ENCODE data around the gene LHPP.

The LHPP gene

DNA sequence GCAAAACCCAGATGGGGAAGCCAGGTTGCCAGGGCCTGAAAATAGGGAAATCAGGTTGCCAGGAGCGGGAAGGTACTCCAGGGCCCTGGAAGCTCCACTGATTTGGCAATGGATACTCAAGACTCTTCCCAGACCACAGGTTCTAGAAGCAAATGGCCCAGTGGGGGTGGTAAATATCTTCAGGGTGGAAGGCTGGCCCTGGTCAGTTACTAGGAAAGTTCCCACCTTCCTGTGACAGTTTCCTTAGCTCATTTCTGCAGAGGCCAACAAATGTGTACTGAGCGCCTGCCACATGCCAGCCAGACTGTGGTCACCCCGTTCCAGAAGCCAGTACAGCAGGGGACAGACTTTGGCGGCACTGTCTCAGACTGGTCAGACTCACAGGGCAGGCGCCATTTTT lies 168.9 kb downstream of the LHPP start:
- no peak overlapping the region for H3K4me3 ChIP-seq (ENCODE audit: low read depth, low read length)
- TF ChIP-seq SCRT1 (tag by site-specific recombination; IDR thresholded peaks at IDR 0.05; ENCODE audit: borderline replicate concordance) (no peak), BCL11A (tag by site-specific recombination; IDR thresholded peaks at IDR 0.05; ENCODE audit: low read depth) (no peak), GLI2 (tag by site-specific recombination; IDR thresholded peaks at IDR 0.05; ENCODE audit: borderline replicate concordance, low read depth) (no peak), SP2 (tag by site-specific recombination; IDR thresholded peaks at IDR 0.05) (no peak), ZNF146 (tag by site-specific recombination; IDR thresholded peaks at IDR 0.05) (no peak), ZNF596 (tag by site-specific recombination; IDR thresholded peaks at IDR 0.05) (no peak), ZNF776 (tag by site-specific recombination; IDR thresholded peaks at IDR 0.05; ENCODE audit: borderline replicate concordance) (no peak), ZNF571 (tag by site-specific recombination; IDR thresholded peaks at IDR 0.05) (no peak), KLF16 (tag by site-specific recombination; IDR thresholded peaks at IDR 0.05) (no peak), ZNF747 (tag by site-specific recombination; IDR thresholded peaks at IDR 0.05) (no peak), ZNF16 (tag by site-specific recombination; IDR thresholded peaks at IDR 0.05; ENCODE audit: low read depth) (no peak)
- no peaks in the 10 kb centered on the region for H3K9me3 ChIP-seq (ENCODE audit: control insufficient read depth, insufficient read depth, low read depth, low read length)
- no peak overlapping the region for H3K27ac ChIP-seq (ENCODE audit: extremely low read depth, low read depth, low read length)
- H3K4me1 ChIP-seq (ENCODE audit: control insufficient read depth, insufficient read depth, low read length) = no peaks in the 10 kb centered on the region
- POLR2A ChIA-PET = no interaction called here
- peaks cover 0 to 5% of the 10 kb centered on the region in 2 experiments; a peak in 1 of 3 replicates for H3K36me3 ChIP-seq (ENCODE audit: control insufficient read depth in 2 of 2, insufficient read depth in 1 of 2, low read length in 2 of 2)
- CTCF ChIA-PET = no interaction called here

DNA sequence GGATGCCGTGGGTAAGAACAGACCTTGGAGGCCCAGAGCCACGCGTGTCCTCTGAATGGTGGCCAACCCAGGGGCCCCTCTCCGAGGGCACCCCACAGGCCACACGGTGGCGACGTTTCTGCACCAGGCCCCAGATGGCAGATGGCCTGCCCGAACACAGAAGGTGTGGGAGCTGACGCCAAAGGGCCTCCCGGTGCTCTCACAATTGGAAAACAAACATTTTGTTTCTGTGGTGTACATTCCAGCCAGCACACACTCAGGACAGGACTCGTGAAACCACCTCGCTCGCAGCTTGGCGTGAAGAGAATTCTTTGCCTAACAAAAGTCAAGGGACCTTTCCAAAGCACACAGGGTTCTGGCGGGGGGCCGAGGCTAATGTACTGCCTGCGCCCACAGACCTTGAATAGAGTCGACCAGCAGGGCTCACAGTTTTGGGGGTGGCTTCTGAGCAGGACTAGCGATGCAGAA lies 170.5 kb downstream of the LHPP start:
- H3K4me1 ChIP-seq (ENCODE audit: control insufficient read depth, insufficient read depth, low read length) = no peaks in the 10 kb centered on the region
- TF ChIP-seq ZIC2 (tag by site-specific recombination; IDR thresholded peaks at IDR 0.05) (0 out of 2 replicates have a peak, but pooled peaks have one; percentile 7), ZNF138 (tag by site-specific recombination; IDR thresholded peaks at IDR 0.05; ENCODE audit: borderline replicate concordance) (no peak)
- H3K9me3 ChIP-seq (ENCODE audit: control insufficient read depth, insufficient read depth, low read depth, low read length) = no peaks in the 10 kb centered on the region
- POLR2A ChIA-PET = no interaction called here
- CTCF ChIA-PET = interaction anchor here (1.5 kb wide), 1 partner anchor 109 kb away, joined by 9 read pairs; no protein-coding TSS in a partner anchor
- peaks cover 0 to 5% of the 10 kb centered on the region in 2 experiments; a peak in 1 of 3 replicates for H3K36me3 ChIP-seq (ENCODE audit: control insufficient read depth in 2 of 2, insufficient read depth in 1 of 2, low read length in 2 of 2)
- no peak overlapping the region for H3K27ac ChIP-seq (ENCODE audit: extremely low read depth, low read depth, low read length)
- no peak overlapping the region for H3K4me3 ChIP-seq (ENCODE audit: low read depth, low read length)

DNA sequence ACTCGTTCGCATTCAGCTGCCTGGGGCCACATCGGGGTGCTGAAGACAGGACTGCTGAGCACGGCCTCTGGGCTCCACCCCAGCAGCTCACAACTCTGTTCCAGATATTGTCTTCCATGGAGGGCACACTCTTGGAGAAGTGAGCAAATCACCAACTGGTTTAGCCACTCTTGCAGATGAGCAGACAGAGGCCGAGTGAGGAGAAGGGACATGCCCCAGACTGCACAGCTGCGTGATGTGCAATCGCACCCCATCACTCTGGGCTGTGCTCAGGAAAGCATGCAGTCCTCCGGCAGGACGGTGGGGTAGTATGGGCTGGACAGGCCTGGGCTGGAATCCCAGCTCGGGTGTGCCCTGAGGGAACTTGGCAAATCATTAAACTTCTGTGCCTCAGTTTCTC lies 170.9 kb downstream of the LHPP start:
- POLR2A ChIA-PET = interaction anchor here (0.7 kb wide), 1 partner anchor 10 kb away, joined by 3 read pairs; no protein-coding TSS in a partner anchor
- Histone ChIP-seq H3K4me1 (ENCODE audit: control insufficient read depth, insufficient read depth, low read length) (no peaks in the 10 kb centered on the region), H3K9me3 (ENCODE audit: control insufficient read depth, insufficient read depth, low read depth, low read length) (no peaks in the 10 kb centered on the region), H3K4me3 (ENCODE audit: low read depth, low read length) (no peak overlapping the region), H3K36me3 (ENCODE audit: control insufficient read depth in 2 of 2, insufficient read depth in 1 of 2, low read length in 2 of 2) (peaks cover 0 to 5% of the 10 kb centered on the region in 2 experiments; a peak in 1 of 3 replicates), H3K27ac (ENCODE audit: extremely low read depth, low read depth, low read length) (no peak overlapping the region)
- CTCF ChIA-PET = interaction anchor here (1.5 kb wide), 1 partner anchor 108 kb away, joined by 9 read pairs; no protein-coding TSS in a partner anchor
- TF ChIP-seq TRIM28 (IDR thresholded peaks at IDR 0.05; ENCODE audit: borderline replicate concordance, low read length) = no peak
- TF ChIP-seq ZFP3 (tag by site-specific recombination; IDR thresholded peaks at IDR 0.05; ENCODE audit: low read depth) = no peak
- TF ChIP-seq OVOL3 (tag by site-specific recombination; IDR thresholded peaks at IDR 0.05) = no peak
- TF ChIP-seq, protein P1, sequence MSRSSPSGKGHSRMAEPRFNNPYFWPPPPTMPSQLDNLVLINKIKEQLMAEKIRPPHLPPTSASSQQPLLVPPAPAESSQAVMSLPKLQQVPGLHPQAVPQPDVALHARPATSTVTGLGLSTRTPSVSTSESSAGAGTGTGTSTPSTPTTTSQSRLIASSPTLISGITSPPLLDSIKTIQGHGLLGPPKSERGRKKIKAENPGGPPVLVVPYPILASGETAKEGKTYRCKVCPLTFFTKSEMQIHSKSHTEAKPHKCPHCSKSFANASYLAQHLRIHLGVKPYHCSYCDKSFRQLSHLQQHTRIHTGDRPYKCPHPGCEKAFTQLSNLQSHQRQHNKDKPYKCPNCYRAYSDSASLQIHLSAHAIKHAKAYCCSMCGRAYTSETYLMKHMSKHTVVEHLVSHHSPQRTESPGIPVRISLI (tag by site-specific recombination; IDR thresholded peaks at IDR 0.05) = no peak
- TF ChIP-seq, protein P2, sequence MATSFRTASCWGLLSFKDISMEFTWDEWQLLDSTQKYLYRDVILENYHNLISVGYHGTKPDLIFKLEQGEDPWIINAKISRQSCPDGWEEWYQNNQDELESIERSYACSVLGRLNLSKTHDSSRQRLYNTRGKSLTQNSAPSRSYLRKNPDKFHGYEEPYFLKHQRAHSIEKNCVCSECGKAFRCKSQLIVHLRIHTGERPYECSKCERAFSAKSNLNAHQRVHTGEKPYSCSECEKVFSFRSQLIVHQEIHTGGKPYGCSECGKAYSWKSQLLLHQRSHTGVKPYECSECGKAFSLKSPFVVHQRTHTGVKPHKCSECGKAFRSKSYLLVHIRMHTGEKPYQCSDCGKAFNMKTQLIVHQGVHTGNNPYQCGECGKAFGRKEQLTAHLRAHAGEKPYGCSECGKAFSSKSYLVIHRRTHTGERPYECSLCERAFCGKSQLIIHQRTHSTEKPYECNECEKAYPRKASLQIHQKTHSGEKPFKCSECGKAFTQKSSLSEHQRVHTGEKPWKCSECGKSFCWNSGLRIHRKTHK (tag by site-specific recombination; IDR thresholded peaks at IDR 0.05) = no peak
- TF ChIP-seq MZF1 (tag by site-specific recombination; IDR thresholded peaks at IDR 0.05; ENCODE audit: borderline replicate concordance) = no peak
- no peak for TF ChIP-seq MYNN (tag by site-specific recombination; IDR thresholded peaks at IDR 0.05; ENCODE audit: borderline replicate concordance)
- TF ChIP-seq, protein P3, sequence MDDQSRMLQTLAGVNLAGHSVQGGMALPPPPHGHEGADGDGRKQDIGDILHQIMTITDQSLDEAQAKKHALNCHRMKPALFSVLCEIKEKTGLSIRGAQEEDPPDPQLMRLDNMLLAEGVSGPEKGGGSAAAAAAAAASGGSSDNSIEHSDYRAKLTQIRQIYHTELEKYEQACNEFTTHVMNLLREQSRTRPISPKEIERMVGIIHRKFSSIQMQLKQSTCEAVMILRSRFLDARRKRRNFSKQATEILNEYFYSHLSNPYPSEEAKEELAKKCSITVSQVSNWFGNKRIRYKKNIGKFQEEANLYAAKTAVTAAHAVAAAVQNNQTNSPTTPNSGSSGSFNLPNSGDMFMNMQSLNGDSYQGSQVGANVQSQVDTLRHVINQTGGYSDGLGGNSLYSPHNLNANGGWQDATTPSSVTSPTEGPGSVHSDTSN (CRISPR knock-in tag; IDR thresholded peaks at IDR 0.05) = no peak
- TF ChIP-seq ZNF366 (tag by site-specific recombination; conservative IDR thresholded peaks at IDR 0.05) = no peak
